ENCODE results near the gene ELN.

DNA sequence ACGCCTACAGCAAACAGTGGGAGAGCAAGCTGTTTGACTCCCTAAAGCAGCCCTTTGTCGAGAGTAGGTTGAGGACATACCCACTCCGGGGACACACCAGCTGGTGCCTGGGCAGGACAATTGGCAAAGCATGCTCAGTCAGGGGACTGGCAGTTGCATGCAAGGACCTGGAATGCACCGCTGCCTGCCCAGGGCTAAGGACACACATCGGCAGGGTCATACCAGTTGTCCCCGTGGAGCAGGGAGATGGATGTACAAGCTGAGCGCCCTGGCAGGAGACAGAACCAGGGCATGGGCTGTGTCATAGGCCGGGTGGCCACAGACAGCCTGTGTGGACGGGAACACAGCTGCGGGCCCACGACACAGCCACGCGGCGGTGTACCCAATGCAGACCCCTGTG is 18.3 kb upstream of the ELN start:
- TF ChIP-seq, protein P1, sequence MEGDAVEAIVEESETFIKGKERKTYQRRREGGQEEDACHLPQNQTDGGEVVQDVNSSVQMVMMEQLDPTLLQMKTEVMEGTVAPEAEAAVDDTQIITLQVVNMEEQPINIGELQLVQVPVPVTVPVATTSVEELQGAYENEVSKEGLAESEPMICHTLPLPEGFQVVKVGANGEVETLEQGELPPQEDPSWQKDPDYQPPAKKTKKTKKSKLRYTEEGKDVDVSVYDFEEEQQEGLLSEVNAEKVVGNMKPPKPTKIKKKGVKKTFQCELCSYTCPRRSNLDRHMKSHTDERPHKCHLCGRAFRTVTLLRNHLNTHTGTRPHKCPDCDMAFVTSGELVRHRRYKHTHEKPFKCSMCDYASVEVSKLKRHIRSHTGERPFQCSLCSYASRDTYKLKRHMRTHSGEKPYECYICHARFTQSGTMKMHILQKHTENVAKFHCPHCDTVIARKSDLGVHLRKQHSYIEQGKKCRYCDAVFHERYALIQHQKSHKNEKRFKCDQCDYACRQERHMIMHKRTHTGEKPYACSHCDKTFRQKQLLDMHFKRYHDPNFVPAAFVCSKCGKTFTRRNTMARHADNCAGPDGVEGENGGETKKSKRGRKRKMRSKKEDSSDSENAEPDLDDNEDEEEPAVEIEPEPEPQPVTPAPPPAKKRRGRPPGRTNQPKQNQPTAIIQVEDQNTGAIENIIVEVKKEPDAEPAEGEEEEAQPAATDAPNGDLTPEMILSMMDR (IDR thresholded peaks at IDR 0.05): no peak
- no peak for TF ChIP-seq EZH2 (IDR thresholded peaks at IDR 0.05; ENCODE audit: borderline replicate concordance, insufficient read depth, low read depth, low read length, poor library complexity, severe bottlenecking)
